HG03439 (cell line): ENCODE results near the gene USP2.

Experiments used
- ATAC-seq: cut with Tn5 transposase; IDR thresholded peaks from one replicate; pipeline ENCODE4 v1.9.1; 2021; ENCODE audit warnings: mild to moderate bottlenecking, moderate library complexity; ENCODE audit not compliant: unreplicated experiment

USP2 gene

GRCh38 chr11:119377961-119378667 is 3.4 kb downstream of the USP2 start:
- no peak for ATAC-seq

DNA sequence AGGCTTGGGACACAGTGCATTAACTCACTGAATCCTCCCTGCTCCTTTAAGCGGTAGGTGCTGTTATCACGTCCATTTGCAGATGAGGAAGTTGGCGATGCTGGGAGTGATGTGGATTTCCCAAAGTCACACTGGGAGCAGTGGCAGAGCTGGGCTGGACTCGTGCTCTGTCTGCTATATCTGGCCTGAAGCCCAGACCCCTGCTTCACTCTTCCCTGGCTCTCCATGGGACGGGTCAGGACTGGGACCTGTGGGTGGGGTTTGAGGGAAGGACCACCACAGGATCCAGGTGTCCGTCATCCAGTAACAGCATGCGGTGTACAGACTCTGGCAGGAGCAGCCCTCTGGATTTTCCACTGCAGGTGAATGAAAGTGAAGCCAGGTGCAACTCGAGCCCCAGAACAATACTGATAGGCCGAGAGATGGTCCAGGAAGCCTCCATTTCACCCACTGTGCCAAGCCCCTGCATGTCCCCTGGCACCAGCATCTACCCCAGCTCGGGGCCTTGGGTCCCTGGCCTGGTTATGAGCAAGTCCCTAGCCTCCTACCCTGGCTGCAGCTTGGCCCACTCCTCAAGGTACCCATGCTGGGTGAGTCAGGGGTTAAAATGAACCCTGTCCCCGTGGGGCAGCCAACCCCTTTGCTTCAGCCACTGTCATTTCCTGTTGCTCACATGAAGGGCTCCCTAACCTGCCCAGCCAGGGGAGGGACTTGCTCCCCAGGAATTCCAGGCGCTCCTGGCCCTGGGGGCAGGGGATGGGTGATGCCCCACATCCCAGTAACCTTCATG is 4.2 kb downstream of the USP2 start:
- ATAC-seq, result no peak

DNA sequence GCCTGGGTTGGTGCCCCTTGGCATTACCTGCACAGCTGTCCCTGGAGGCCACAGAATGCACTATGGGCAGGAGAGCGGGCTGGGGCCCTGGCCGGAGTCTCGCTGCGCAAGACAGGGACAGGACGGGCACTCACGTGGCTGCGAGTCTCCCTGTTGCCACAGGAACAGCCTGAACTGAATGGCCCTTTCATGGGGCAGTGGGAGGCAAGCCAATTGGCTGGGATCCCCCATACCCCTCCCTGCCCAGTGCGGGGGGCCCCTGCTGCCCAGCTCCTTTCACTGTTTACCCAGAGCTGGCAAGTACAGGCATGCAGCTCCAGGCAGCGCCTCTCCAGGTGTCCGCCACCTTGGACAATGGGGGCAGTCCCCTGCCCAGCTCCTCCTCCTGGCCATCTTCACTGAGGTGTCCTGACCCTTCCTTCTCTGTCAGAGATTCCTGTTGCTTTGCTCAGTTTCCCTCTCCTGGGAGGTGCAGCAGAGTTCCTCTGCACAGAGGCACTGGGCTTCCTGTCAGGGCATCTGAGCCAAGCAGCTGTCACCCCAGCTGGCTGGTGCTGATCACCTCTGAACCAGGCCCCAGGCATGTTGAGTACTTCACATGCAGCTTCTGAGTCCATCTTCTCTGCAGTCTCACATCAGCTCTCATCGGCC is 5.2 kb downstream of the USP2 start:
- no peak for ATAC-seq

DNA sequence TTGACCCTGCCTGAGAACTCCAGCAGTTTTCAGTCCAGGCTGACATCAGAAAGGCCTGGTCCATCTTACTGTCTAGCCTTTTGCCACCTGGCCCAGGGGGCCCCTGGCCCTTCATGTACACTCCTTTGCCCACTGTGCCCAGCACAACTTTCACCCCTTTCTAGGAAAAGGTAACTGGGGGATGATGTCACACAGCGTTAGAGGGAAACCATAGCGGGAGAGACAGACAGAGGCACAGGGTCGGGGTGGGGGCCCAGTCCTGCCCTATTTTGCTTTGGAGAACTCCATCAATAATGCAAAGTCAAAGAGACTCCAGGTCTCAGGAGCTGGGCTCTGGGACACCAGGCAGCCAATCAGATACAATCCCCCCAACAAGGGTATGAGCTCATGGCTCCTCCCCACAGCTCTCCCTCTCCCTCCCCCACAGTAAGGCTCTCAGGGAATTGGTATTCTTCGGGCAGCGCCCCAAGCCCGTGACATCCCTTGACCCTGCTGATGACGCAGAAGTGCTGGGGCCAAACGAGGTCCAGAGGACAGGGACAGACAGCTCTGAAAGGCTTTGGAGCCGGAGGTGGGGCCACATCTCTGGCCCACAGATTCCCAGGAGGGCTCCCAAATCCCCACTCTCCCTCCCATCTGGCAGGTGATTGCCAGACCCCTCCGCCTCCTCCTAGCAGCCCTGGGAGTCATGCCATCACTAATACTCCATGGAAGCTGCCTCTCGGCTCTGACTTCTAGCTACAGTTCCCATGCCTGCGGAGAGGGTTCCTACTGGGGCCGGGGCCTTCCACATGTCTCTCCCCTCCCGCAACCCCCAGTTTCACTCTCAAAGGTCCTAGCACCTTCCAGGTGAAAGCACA is 5.9 kb downstream of the USP2 start:
- ATAC-seq, result no peak

DNA sequence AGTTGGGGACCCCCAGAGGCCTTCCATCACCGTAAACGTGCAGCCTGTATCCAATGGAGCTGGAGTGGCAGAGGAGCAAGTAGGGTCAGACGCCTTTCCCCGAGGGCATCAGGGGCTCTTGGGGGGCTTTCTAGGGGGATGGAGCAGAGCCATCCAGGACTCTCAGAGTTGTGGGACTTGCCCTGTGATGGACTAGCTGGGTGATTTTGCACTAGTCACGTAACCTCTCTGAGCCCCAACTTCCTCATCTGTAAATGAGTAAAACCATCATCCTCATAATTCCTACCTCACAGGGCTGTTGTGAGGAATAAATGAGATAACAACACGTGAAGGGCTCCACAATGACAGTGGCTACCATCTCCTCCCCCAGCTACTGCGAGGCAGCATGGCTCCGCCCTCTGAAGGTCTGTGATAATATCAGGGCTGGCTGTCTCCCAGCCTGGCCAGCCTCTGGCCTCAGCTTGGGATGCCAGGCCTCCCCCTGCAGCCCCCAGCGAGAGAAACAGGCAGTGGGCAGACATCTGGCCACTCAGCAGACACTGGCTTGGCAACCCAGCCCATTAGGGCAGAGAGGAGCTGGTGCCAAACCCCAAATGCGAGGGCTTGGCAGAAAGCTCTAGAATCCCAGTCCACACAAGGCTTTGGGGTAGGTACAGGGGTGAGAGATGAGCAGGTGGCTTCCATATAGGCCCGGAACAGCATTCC is 6.7 kb downstream of the USP2 start:
- ATAC-seq, result no peak

GRCh38 chr11:119373921-119374631 is 7.4 kb downstream of the USP2 start:
- ATAC-seq, result no peak

DNA sequence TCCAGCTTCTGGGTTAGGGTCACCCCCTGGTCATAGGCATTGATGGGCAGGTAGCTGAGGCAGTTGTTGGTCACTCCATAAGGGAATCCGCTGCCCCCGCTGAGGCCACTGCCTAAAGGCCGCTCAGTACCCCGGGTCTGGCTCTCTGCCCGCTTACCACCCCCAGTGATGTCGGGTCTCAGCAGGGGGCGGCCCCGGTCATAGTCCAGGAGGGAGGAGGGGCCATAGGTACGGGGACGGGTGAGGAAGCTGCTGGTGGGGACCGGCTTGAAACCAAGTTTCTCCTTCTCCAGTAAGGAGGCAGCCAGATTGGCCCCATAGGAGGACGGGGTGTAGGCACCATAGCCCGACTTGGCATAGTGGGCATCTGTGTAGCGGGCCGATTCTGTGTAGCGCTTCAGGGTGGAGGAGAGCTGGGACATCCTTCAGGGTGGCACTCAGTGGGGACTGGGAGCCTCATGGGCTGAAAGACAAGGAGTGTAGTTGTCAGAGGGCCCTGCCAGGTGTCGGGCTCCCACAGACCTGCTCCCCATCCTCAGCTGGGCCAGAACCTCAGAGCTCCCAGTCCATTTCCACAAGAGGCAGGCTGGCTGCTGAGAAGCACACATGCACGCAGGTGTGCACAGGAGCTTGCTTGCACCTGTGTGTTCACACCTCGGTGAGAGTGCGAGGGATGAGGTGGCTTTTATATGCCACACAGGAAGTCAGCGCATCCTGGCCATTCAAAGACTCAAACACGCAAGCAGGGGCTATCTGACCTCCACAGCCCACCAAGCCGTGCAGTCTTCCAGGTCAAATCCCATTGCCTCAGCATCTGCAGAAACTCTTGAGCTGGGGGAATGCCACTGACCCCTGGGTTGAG is 8.2 kb downstream of the USP2 start:
- no peak for ATAC-seq

GRCh38 chr11:119372260-119373058 is 9.0 kb downstream of the USP2 start:
- no peak for ATAC-seq

DNA sequence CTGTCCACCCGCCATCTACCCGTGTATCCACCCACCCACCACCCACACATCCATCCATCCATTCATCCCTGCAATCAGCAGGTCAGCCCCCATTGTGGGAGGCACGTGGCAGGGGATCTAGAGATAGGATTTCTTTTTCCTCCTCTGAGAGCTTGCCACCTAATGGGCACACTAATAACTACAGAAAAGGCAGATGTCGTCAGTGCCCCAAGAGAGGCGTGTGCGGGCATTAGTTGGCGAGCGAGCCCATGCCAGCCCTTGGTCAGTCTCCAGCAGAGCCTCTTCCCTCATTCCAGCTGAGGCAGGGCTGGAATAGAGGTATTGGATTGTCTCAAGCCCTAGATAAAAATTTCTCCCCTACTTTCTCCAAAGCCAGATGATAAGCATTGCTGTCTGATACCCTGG is 9.7 kb downstream of the USP2 start:
- no peak for ATAC-seq

- no peak for ATAC-seq
Measured at GRCh38 chr11:119371067-119371601, 10.4 kb downstream of the USP2 start.

- no peak for ATAC-seq
Measured at GRCh38 chr11:119370486-119371046, 10.9 kb downstream of the USP2 start.

- no peak for ATAC-seq
Measured at GRCh38 chr11:119369132-119369925, 12.2 kb downstream of the USP2 start.

DNA sequence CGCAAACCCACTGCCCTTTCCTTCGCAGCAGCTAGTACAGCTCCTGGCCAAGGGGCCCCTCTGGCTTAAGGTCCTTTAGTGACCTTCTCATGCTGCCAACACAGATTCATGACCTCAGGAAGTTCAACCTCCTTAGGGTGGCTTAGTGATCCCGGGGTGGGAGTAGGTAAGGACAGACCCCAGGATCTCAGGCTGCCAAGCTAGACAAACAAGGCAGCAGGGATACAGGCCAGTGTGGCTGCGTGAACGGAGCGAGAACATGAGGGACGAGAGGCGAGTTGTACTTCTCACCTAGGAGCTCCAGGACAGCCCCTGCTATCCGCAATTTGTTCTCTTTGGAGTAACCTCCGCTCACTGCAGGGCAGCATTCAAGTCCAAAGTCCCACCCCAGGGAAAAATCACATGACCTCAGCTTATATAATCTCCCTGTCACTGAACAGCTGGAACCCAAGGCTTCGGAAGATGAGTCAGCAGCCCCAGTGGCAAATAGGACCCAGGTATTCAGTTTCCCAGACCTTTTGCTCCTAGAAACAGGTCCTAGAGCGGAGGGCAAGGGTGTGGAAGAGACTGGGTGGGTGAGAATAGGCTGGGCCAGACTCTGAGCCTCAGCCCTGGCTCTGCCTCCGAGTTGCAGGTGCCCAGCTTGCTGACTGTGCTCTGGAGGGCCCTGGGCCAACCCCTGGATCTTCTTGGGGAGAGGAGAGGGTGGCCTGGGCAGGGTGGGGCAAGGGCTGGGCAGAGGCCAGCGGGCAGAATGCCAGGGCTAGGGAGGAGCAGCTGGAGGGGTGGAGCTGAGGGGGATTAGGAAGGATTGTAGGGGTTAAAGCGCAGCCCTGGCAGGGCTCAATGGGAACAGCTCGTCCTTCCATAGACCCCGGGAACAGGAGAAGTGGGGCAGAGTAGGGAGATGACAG is 13.1 kb downstream of the USP2 start:
- no peak for ATAC-seq

- ATAC-seq, result no peak
Measured at GRCh38 chr11:119367661-119368120, 13.8 kb downstream of the USP2 start.
